Activated CD8-positive, alpha-beta memory T cell treated with anti-CD3 and anti-CD28 coated beads for 1 hour (primary cell): ENCODE data around the gene KRT73.

Experiments
- DNase-seq, 2 donors: peaks; one replicate each; pipeline ENCODE4 v3.0.0-alpha.2; 2020; ENCODE audit warnings: low read depth in 1 of 2; ENCODE audit errors: extremely low read depth in 1 of 2

The KRT73 gene

DNA sequence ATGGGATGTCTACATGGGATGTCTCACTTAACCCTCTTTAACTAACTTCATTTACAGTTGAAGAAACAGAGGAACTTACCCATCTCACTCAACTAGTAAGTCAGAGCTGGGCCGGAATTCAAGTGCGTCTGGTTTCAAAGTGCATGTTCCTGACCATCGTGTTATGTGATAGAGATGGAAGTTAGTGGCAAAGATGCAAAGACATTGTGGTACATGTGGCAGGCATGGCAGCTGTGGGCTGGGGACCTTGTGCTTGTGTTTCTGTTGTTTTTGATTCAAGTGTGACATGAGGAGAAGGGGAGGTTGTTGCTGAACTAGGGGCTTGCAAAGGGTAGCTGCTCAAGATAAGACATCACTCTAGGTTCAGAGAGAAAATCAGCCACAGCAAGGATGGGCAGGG lies 42.4 kb downstream of the KRT73 start:
- DNase-seq, result no peak

DNA sequence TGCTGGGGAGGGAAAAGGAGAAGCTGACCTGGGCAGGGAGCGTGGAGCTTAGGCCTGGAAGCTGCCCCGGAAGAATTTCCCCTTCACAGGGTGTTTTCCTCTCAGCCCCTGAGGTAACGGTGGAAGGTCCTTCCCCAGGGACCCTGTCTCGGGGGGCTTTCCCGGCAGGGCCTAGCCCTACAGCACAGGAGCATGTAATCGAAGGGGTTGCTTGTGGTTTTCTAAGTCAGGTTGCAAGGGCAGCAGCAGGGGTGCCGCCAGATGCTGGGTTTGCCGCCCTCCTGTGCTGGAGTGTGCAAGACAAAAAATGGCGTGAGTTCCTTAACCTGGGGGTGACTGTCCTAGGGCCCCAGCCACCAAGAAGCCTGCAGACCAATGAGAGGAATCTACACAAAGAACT lies 43.1 kb downstream of the KRT73 start:
- DNase-seq, result no peak

DNA sequence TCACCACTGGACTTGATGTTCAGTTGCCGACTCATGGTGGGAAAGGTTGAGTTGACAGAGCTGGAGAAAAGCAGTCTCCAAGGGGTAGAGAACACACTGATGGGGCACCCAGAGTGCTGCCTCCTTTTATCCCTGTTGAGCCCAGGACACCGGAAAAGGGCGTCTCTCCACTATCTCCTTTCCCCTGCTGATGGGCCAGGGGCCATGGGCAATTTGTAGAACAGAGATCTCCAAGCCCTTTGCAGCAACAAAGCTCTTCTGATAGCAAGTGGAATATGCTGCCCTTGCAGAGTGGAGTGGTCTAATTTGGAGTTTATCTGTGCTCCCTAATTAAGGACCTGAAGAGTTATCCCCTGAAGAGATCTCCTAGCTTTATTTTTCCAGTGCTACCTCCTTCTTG lies 44.6 kb downstream of the KRT73 start, which contains the start of gene KRT74:
Gene KRT74 (minus strand): TSS at position 101 of the 400 bp plus-strand sequence. CDS start 66 bp downstream, at position 35.
- DNase-seq, result no peak

DNA sequence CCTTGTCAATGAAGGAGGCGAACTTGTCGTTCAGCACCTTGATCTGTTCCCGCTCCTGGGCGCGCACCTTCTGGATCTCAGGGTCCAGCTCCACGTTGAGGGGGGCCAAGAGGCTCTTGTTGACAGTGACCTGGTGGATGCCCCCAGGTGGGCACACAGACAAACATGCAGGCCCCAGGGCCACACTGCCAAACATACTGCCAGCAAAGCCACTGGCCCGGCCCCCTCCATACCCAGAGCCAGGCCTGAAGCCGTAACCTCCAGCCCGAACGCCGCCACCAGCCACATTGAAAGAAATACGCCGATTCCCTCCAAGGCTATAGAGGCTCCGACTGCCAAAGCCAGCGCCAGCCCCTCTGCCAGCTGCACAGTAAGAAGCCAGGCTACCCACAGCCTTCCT lies 45.1 kb downstream of the KRT73 start:
- DNase-seq, result no peak

DNA sequence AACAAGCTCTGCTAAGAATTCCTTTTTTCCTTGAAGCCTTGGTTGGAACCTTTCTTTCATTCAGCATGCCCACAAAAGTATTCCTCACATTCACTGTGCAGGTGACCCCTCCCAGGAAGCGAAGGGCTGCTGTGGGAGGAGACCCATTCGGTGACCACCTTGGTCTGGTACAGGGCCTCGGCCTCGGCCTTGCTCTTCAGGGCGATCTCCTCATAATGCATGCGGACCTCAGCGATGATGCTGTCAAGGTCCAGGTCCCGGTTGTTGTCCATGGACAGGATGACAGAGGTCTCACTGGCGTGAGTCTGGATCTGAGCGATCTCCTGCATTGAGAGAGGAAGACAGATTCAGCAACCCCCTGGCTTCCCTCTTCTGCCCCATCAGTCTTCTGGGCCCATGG lies 47.8 kb downstream of the KRT73 start:
- no peak for DNase-seq

DNA sequence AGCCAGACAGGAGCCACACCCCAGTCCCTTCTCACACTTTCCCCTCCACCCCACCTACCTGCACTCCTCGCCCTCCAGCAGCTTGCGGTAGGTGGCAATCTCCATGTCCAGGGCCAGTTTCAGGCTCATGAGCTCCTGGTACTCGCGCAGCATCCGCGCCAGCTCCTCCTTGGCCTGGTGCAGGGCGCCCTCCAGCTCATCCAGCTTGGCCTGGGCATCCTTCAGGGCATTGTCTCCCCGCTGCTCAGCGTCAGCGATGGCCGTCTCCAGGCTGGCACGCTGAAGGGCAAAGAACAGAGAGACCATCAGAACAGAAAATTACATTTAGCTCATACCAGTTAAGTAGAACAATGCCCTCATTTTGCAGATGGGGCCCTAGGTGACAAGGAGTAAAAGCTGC lies 50.2 kb downstream of the KRT73 start:
- no peak for DNase-seq

DNA sequence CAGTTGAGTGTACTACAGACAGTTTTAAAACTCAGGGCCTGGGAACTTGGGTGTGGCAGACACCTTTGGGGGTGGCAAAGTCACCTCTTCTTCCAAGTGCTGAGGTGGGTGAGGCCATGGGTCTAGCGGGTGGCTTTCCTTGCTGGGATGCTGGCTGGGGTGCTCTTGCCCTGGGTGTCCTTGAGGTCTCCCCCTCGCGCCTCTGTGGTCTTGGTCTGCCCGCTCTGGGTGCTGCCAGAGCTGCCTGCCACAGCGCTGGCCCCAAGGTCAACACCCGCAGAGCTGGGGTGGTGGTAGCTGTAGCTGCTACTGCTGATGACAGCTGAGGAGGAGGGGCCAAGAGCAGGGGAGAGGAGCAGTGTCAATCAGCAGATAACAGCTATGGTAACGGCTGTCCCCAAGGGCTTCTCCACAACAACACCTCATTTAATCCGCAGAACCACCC lies 51.5 kb downstream of the KRT73 start:
- peak; percentile 18 to 28 for DNase-seq

DNA sequence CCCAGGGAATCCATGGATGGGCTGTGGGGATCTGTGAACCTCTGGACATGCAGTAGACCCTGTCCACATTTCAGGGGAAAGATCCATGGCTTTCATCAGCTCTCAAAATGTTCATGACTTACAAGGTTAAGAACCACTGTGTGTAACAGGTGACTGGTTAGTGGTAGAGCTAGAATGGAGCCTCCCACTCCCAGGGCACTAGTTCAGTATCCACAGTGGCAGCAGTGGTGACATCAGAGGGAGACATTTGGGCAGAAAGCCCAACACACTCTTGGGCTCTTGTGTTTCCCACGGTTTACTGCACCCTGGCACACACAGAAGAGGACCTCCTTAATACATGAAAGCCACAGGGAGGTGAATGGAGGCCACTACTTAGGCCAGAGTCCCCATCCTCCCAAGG lies 53.8 kb downstream of the KRT73 start:
- DNase-seq, result no peak

DNA sequence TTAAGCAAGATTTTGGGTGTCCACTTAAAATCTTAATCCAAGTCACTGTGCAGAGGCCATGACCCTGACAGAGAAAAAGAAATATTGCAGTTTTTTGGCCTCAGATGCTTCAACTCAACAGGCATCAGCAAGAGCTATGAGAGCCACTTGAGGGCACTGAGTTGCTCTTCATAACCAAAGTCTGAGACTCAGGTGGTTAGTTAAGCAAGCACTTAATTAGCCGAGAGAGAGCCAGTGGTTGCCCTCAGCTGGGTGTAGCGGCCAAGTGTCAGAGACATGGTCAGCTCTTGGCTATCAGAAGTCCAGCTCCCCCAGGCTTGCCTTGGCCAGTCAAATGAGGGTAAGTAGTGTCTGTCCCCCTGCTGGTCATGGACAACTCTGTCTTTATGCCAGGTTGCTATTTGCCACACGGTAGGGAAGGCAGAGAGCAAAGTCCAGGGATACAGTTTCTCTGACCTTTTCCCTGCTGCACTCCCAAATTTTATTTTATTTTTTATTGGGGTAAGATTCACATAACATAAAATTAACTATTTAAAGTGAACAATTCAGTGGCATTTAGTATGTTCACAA lies 56.4 kb downstream of the KRT73 start:
- no peak for DNase-seq

DNA sequence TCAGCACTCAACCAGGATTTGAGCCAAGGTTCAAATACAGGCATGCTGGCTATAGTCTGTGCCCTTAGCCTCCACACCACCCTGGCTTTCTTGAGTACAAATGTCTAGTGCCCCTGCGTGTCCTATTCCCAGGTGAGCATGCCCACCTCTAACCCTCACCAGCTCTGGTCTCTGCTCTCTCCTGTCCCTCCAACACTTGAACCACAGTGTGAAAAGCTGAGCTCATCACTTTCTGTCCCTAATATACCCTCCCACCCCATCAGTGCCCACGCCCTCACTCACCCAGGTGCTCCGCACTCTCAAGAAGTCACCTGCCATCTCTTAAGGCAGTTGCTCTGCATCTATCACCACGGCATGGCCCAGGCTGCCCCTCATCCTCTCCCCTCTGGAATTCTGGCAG lies 58.4 kb downstream of the KRT73 start:
- no peak for DNase-seq

DNA sequence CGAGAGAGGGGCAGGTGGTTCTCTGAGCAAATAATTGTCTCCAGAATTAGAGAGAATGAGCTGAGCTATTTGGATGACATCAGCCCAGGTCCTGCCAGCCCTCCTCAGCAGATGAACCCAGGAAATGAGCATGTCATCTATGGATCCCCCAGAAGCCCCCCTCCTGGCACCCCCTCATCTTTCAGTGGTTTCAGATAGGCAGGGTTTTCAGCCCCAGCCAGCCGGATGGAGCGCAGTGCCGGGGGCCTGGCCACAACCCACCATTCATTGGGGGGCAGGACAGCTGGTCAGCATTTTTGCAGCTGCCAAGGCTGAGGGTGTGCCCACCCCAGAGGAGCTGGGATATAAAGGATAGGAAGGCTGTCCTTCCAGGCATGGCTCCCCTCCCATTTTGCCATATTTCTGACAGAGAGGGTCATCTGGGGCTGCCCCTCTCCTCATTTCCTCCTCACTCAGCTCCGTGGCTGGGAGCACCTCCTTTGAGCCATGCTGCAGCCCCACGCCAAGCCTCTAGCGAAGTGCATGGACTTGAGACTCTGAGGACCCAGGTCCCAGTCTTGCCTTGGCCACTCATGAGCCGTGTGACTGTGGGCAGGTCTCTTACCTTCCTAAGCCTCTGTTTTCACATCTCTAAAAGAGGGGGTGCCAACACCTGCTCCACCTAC lies 59.4 kb downstream of the KRT73 start:
- DNase-seq, result no peak
